GM18867 (cell line): ENCODE measurements around the gene MS4A5.
"Not testable (repeated sequence)": the region's sequence is repeated elsewhere in the genome, so short reads cannot be mapped to it uniquely, and the experiment has no call there.

Experiments
- ATAC-seq: cut with Tn5 transposase; IDR thresholded peaks from one replicate; pipeline ENCODE4 v1.9.1; 2021; ENCODE audit warnings: mild to moderate bottlenecking, moderate library complexity; ENCODE audit not compliant: unreplicated experiment

Gene MS4A5

GRCh38 chr11:60429272-60429671, at the start of gene MS4A5:
TSS of gene MS4A5 (plus strand) at chr11:60429572. CDS start at chr11:60429675, 103 bp downstream.
- no peak for ATAC-seq

GRCh38 chr11:60389279-60389910, 40.0 kb upstream of the MS4A5 start:
- peak; percentile 83 for ATAC-seq

- ATAC-seq, result no peak
Observed at GRCh38 chr11:60390419-60390818, 39.0 kb upstream of the MS4A5 start.

GRCh38 chr11:60392361-60392760, 37.0 kb upstream of the MS4A5 start:
- no peak for ATAC-seq

- no peak for ATAC-seq
Observed at GRCh38 chr11:60393016-60393415, 36.4 kb upstream of the MS4A5 start.

GRCh38 chr11:60394666-60395380, 34.5 kb upstream of the MS4A5 start:
- ATAC-seq, result no peak

GRCh38 chr11:60396382-60396781, 33.0 kb upstream of the MS4A5 start, which contains the start of gene MS4A14:
TSS of gene MS4A14 (plus strand) at chr11:60396459. CDS start at chr11:60396579, 120 bp downstream.
- peak; percentile 24 for ATAC-seq

GRCh38 chr11:60396799-60397198, 32.6 kb upstream of the MS4A5 start:
- ATAC-seq, result peak; percentile 80

GRCh38 chr11:60420015-60420414, 9.4 kb upstream of the MS4A5 start:
- ATAC-seq, result no peak

- no peak for ATAC-seq
Observed at GRCh38 chr11:60422609-60423008, 6.8 kb upstream of the MS4A5 start.

- no peak for ATAC-seq
Observed at GRCh38 chr11:60428517-60428916, 855 bp upstream of the MS4A5 start.

GRCh38 chr11:60431251-60431650, 1.9 kb downstream of the MS4A5 start:
- ATAC-seq, result no peak

GRCh38 chr11:60433401-60433800, 4.0 kb downstream of the MS4A5 start:
- ATAC-seq, result no peak

GRCh38 chr11:60447070-60447469, 17.7 kb downstream of the MS4A5 start:
- ATAC-seq, result no peak

GRCh38 chr11:60447846-60448245, 18.5 kb downstream of the MS4A5 start:
- ATAC-seq, result no peak

GRCh38 chr11:60451185-60451584, 21.8 kb downstream of the MS4A5 start:
- not testable (repeated sequence) for ATAC-seq

GRCh38 chr11:60454212-60454611, 24.8 kb downstream of the MS4A5 start:
- ATAC-seq, result no peak

- peak; percentile 85 for ATAC-seq
Observed at GRCh38 chr11:60455531-60456042, 26.2 kb downstream of the MS4A5 start, which contains the start of gene MS4A1. TSS of gene MS4A1 (plus strand) at chr11:60455847. CDS start at chr11:60462375, 6,528 bp downstream.

- ATAC-seq, result peak; percentile 40
Observed at GRCh38 chr11:60457576-60457975, 28.2 kb downstream of the MS4A5 start.

- peak; percentile 25 for ATAC-seq
Observed at GRCh38 chr11:60459345-60459744, 30.0 kb downstream of the MS4A5 start.

- ATAC-seq, result no peak
Observed at GRCh38 chr11:60468829-60469228, 39.5 kb downstream of the MS4A5 start.

GRCh38 chr11:60469723-60470122, 40.4 kb downstream of the MS4A5 start:
- ATAC-seq, result no peak
